Measurements from ENCODE around the gene KLHL22.

Gene KLHL22

GRCh38 chr22:20435436-20436306 lies 59.9 kb downstream of the KLHL22 start:
- TF ChIP-seq TEAD4 (IDR thresholded peaks at IDR 0.05) (no peak), FOXM1 (IDR thresholded peaks at IDR 0.05; ENCODE audit: borderline replicate concordance, low read depth) (no peak), TCF12 (IDR thresholded peaks at IDR 0.05; ENCODE audit: low read depth) (no peak), TAF1 (IDR thresholded peaks at IDR 0.05; ENCODE audit: low read depth) (no peak)

GRCh38 chr22:20434773-20435172 lies 60.8 kb downstream of the KLHL22 start:
- no peak for TF ChIP-seq REST (IDR thresholded peaks at IDR 0.05; ENCODE audit: low read depth)
- TF ChIP-seq MAX (IDR thresholded peaks at IDR 0.05) = no peak

- TF ChIP-seq FOXM1 (IDR thresholded peaks at IDR 0.05; ENCODE audit: borderline replicate concordance, low read depth) = no peak
Observed at GRCh38 chr22:20434264-20434751, 61.3 kb downstream of the KLHL22 start.

- TF ChIP-seq FOXM1 (IDR thresholded peaks at IDR 0.05; ENCODE audit: borderline replicate concordance, low read depth) (no peak), EP300 (IDR thresholded peaks at IDR 0.05; ENCODE audit: borderline replicate concordance) (no peak), TAF1 (IDR thresholded peaks at IDR 0.05; ENCODE audit: low read depth) (no peak), TEAD4 (IDR thresholded peaks at IDR 0.05) (no peak), REST (IDR thresholded peaks at IDR 0.05; ENCODE audit: low read depth) (no peak), USF1 (IDR thresholded peaks at IDR 0.05) (no peak), YY1 (IDR thresholded peaks at IDR 0.05; ENCODE audit: low read depth) (no peak), ZBTB7A (IDR thresholded peaks at IDR 0.05; ENCODE audit: low read depth) (no peak), EGR1 (IDR thresholded peaks at IDR 0.05) (no peak), CREB1 (IDR thresholded peaks at IDR 0.05; ENCODE audit: low read depth) (no peak), TCF12 (IDR thresholded peaks at IDR 0.05; ENCODE audit: low read depth) (no peak), CEBPB (IDR thresholded peaks at IDR 0.05) (no peak)
Observed at GRCh38 chr22:20433686-20434241, 61.8 kb downstream of the KLHL22 start.

- TF ChIP-seq TEAD4 (IDR thresholded peaks at IDR 0.05) (no peak), NFIC (IDR thresholded peaks at IDR 0.05) (no peak), RAD21 (IDR thresholded peaks at IDR 0.05; ENCODE audit: low read depth) (no peak), TCF12 (IDR thresholded peaks at IDR 0.05; ENCODE audit: low read depth) (no peak), FOXM1 (IDR thresholded peaks at IDR 0.05; ENCODE audit: borderline replicate concordance, low read depth) (no peak), CEBPB (IDR thresholded peaks at IDR 0.05) (no peak), EP300 (IDR thresholded peaks at IDR 0.05; ENCODE audit: borderline replicate concordance) (no peak), REST (IDR thresholded peaks at IDR 0.05; ENCODE audit: low read depth) (no peak), EGR1 (IDR thresholded peaks at IDR 0.05) (no peak), USF1 (IDR thresholded peaks at IDR 0.05) (no peak), MAX (IDR thresholded peaks at IDR 0.05) (no peak), CREB1 (IDR thresholded peaks at IDR 0.05; ENCODE audit: low read depth) (no peak), ZBTB7A (IDR thresholded peaks at IDR 0.05; ENCODE audit: low read depth) (no peak), TAF1 (IDR thresholded peaks at IDR 0.05; ENCODE audit: low read depth) (no peak), YY1 (IDR thresholded peaks at IDR 0.05; ENCODE audit: low read depth) (no peak)
Observed at GRCh38 chr22:20433191-20433590, 62.4 kb downstream of the KLHL22 start.
